HK-2 (cell line): ENCODE data around the gene MS4A10.

Experiments used
- DNase-seq: peaks from one replicate; pipeline ENCODE4 v3.0.0-alpha.2; 2018; ENCODE audit not compliant: unreplicated experiment

Gene MS4A10

GRCh38 chr11:60765355-60765754 is 19.8 kb upstream of the MS4A10 start:
- no peak for DNase-seq

GRCh38 chr11:60766547-60766946 is 18.6 kb upstream of the MS4A10 start:
- DNase-seq = no peak

DNA sequence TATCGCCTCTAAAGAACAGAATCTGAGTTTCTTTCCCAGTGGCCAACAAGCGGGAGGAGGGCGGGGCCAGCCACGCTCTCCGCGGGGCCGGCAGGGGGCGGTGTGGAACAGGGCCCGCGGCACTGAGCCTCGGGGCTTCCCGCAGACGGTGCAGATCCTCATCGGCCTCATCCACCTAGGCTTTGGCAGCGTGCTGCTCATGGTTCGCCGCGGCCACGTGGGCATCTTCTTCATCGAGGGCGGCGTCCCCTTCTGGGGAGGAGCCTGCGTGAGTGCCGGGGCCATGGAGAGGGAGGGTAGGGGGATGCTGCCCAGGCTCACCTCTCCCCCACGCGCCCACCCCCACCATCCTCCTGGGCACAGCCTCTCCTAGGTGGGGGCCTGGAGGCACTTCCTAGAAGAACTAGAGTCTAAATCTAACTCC is 17.7 kb upstream of the MS4A10 start:
- DNase-seq = no peak

DNA sequence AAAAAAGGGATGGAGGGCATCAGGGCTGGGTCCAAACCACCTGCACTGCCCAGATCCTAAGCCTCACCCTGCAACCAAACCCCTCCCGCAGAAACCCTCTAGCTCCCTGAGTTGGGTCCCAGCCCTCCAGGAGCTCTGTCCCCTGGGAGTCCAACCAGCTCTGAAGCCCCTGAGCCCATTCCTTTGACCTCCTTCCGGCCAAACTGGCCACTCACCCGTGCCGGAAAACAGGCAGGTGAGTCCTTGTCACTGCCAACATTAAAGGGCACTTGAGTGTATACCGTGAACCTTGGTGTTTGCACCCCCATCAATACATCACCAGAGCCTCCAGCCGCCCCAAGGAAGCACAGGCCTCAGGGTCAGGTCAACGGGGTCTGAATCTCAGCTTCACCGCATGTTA is 16.9 kb upstream of the MS4A10 start:
- DNase-seq = no peak

- DNase-seq = no peak
These were observed 15.9 kb upstream of the MS4A10 start for GRCh38 chr11:60769273-60769672.

- DNase-seq = no peak
These were observed 15.3 kb upstream of the MS4A10 start for GRCh38 chr11:60769811-60770210.

DNA sequence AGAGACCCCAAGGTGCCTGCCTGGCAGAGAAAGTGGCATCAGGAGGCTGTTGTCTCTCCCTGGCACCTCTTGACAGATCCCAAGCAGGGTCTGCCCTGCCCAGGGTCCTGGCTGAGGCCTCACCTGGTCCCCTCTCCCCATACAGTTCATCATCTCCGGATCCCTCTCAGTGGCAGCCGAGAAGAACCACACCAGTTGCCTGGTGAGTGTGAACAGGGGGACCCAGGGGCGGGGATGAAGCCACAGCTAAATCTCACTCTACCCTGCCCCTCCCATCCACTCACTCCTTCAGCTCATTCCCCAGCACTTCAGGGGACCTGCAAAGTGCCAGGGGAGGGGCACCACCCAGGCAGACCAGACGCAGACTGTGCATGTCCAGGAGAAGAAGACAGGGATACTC is 14.0 kb upstream of the MS4A10 start:
- no peak for DNase-seq

DNA sequence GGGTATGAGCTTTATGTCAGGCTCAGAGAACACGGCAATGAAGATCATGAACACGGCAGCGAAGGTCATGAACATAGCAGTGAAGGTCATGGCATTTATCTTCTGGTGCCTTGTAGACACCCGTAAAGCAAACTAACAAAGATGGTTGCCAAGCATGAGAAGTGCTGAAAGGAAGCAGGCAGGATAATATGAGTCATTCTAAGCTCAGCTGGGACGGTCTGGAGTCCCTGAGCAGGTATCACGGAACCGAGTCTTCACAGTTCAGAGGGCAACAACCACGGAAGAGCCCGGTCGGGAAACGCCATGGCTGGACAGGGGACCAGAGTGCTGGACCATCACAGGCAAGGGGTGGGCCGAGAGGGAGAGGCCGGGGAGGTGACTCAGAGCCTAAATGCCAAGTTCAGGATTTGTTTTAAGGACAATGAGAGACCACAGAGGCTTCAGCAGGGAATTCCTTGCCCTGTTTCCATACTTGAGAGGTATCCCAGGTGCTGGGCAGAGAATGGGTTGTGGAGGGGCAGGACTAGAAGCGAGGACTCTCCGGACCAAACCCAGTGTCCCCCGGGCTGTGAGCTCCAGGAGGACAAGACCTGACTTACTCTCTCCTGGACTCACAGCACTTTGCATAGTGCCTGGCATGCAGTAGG is 13.1 kb upstream of the MS4A10 start:
- DNase-seq = no peak

DNA sequence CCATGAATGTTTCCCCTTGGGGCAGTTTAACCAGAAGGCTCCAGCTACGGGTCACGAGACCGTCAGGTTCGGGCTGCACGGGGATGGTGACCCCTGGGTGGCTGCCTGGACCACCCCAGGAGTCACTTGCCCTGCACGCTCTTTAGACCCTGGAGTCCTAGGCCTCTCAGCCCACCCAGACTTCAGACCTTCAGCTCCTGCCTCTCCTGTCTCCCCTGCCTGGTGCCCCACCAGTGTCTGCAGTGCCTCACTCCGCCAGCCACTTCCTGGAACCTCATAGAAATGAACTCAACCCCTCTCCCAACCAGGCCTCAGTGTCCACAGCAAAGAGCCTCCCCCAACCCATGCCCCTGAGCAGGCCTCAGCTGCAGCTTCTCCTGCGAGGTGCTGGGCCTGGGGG is 12.5 kb upstream of the MS4A10 start:
- no peak for DNase-seq

DNA sequence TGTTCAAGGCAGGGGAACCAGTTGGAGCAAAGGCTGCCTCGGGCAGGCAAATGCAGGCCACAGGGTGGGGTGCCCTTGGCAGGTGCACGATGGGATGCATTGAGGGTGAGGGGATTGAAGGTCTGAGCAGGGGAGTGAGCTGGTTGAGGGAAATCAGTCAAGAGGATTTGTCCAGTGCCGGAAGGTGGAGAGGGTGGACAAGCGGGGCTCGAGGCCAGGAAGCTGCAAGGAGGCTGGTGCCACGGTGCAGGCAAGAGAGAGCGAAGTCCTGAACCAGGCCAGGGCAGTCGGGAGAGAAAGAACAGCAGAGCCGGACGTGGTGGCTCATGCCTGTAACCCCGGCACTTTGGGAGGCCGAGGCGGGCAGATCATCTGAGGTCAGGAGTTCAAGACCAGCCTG is 10.4 kb upstream of the MS4A10 start:
- DNase-seq = no peak

DNA sequence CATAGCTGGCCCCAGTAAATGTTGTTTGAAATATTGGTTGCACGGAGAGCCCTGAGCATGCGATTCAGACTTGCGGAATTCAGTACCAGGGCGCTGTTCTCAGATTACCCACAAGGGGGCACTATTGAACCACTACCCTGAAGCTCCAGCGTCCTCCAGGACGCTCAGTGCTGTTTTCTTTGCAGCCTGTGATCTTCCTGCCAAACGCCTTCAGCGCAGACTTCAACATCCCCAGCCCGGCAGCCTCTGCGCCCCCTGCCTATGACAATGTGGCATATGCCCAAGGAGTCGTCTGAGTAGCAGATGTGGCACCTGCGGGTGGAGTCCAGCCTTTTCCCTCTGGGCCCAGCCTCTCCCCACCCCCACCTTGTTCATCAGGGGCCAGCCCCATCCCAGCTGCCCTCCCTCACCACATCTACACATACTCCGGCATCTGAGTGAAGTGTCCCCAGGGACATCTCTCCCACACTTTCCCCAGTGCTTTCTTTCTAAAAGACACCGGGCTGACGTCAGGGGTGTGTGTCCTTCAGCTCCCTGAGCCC is 9.6 kb upstream of the MS4A10 start:
- peak; percentile 87 for DNase-seq

DNA sequence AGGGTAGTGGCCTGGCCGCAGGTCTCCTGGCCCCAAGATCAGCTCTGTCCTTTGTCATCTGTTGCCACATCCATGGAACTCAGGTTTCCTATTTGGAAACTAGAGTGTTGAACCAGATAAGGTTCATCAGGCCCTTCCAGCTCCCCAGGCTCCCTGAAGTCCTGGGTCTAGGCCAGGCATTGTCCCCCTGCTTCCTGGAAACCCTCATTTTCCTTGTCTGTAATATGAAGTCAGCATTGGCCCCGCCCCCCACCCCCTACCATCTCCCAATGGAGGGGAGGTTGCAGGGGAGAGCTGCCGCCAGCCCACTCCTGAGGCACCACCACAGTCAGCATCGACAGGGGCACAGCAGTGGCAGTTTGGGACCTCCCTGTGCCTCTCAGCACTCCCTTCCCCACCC is 9.0 kb upstream of the MS4A10 start:
- DNase-seq = no peak

DNA sequence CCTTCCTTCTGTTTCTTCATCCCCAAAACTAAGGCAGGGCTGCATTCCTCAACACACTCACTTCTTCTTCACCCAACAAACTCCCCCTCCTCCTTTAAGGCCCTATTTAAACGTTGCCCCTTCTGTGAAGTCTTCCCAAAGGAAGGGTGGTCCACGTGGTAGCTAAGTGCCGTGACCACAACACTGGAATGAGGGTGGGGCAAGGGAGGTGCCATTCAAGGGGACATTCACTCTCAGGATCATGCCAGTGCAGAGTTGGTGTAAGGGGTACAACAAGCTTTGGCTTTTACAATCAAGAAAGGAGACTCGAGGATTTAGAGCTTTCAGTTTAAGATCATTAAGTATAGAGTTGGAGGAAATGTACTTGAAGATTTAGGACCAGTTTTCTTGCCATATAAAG is 8.0 kb upstream of the MS4A10 start:
- no peak for DNase-seq

GRCh38 chr11:60777572-60777971 is 7.6 kb upstream of the MS4A10 start:
- DNase-seq = no peak

- DNase-seq = no peak
These were observed 5.1 kb upstream of the MS4A10 start for GRCh38 chr11:60780065-60780464.

- no peak for DNase-seq
These were observed 4.4 kb upstream of the MS4A10 start for GRCh38 chr11:60780774-60781173.

DNA sequence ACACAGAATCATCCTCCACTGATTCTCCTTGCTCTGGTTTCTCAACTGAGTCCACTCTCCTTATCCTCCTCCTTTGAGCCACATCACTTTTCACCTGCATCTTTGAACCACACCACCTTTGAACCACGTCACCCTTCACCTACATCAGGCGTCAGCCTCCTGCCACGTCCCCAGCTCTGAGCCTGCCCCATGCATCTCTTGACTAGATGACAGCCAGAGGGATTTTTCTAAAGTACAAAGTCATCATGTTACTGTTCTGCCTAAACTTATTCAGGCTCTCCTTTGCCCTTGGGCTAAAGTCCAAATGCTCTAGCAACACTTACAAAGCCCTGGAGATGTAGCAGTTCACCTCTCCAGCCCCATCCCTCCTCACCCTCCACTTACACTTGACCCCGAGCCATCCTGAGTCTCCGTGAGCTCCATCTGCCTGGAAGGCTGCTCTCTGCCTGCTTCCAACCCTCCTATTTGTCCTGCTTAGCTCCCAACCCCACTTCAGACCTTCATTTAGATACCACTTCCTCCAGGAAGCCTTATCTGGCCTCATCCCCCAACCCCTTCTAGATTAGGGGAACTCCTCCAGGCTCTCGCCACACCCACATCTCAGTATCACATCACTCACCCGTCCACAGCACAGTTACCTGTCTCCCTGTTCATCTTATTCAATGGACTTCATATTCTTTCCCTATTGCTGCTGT is 3.7 kb upstream of the MS4A10 start:
- DNase-seq = no peak

DNA sequence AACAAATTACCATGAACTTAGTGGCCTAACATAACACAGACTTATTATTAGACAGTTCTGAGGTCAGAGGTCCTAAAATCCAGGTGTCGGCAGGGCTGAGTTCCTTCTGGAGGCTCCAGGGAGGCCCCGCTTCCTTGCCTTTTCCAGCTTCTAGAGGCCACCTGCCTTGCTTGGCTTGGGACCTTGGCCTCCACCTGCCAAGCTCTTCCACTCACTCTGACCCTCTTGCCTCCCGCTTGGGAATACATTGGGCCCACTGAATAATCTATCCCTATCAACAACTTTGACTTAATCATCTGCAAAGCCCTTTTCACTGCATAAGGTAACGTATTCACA is 3.2 kb upstream of the MS4A10 start:
- DNase-seq = no peak

DNA sequence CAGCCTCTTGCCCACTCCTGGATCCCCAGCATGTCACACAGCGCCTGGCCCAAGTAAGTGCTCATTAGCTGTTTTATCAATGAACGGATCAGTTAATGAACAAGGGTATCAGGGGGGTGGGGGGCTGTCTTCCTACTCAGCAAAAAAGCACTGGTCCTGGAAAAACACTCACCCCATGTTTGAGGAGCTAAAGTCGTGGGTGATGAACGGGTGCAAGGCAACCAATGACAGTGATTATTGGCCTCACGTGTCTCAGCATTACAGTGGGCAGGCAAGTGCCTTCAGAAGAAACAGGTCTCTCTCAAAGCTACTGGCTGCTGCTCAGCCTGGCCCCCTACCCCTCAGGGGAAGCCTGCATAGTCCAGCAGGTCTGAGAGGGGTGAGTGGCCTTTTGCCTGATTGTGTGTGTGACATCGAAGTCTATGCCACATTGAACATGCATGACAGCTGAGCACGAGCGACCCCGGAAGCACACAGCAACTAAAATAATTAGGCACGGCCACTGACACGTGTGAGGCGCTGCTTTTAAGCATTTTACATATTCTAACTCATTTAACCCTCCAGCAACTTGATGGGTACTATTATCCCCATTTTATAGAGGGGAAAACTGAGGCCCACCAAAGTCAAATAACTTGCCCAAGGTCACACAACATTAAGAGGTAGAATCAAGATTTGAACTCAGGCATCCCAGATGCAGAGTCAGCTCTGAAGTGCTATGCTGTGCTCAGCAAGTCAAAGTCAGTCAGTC is 2.6 kb upstream of the MS4A10 start:
- DNase-seq = no peak

GRCh38 chr11:60783141-60783484 is 2.0 kb upstream of the MS4A10 start:
- no peak for DNase-seq

DNA sequence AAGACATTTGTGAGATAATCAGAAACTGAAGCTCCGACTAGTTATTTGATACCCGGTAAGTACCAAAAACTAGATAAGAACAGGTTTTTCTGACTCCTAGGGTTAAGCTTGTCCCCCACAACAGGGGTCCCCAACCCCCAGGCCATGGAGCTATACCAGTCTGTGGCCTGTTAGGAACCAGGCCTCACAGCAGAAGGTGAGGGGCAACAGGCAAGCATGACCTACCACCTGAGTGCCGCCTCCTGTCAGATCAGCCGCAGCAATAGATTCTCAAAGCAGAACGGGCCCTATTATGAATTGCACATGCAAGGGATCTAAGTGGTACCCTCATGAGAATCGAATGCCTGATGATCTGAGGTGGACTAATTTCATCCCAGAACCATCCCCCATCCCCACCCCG is 1.2 kb upstream of the MS4A10 start:
- no peak for DNase-seq

- DNase-seq = no peak
These were observed 751 bp downstream of the MS4A10 start for GRCh38 chr11:60785806-60786361.
